ENCODE measurements around the gene TBCEL. TPM values are rescaled to one million over a fixed set of nuclear protein-coding genes. Genes with fewer than 3 reads are reported as not detected.

Gene TBCEL
- total and polyA plus RNA-seq, 7 donors: 2.9 to 19.2 (median 8.0) TPM

DNA sequence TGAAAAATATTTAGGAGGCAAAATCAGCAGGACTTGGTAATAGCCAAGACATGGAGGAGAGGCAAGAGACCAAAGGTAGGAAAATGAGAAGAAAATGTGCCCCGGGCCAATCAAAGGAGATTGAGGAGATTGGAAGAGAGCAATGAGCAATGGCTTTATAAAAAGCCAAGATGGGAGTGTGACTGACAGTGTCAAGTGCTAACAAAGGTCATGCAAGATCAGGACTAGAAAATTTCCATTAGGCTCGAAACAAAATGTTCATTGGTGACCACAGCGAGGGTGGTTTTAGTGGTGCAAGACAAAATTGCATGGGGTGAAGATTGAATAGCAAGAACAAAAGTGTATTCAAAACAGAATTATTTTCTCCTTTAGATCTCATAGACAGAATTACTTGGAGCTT lies 45.2 kb upstream of the TBCEL start:
- H3K27ac ChIP-seq: no peak overlapping the region
- intact Hi-C loops (cut with DNase I): no loop called here
- no peaks in the 10 kb centered on the region for H3K4me1 ChIP-seq
- peaks cover 0 to 25% (median 0%) of the 10 kb centered on the region in 3 donors for H3K27me3 ChIP-seq (ENCODE audit: insufficient read depth in 3 of 3, low read length in 2 of 3)
- H3K4me3 ChIP-seq: no peak overlapping the region
- no peak for DNase-seq
- H3K36me3 ChIP-seq (ENCODE audit: insufficient read depth in 1 of 2, low read depth in 1 of 2): no peaks in the 10 kb centered on the region
- TF ChIP-seq, protein P1, sequence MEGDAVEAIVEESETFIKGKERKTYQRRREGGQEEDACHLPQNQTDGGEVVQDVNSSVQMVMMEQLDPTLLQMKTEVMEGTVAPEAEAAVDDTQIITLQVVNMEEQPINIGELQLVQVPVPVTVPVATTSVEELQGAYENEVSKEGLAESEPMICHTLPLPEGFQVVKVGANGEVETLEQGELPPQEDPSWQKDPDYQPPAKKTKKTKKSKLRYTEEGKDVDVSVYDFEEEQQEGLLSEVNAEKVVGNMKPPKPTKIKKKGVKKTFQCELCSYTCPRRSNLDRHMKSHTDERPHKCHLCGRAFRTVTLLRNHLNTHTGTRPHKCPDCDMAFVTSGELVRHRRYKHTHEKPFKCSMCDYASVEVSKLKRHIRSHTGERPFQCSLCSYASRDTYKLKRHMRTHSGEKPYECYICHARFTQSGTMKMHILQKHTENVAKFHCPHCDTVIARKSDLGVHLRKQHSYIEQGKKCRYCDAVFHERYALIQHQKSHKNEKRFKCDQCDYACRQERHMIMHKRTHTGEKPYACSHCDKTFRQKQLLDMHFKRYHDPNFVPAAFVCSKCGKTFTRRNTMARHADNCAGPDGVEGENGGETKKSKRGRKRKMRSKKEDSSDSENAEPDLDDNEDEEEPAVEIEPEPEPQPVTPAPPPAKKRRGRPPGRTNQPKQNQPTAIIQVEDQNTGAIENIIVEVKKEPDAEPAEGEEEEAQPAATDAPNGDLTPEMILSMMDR (IDR thresholded peaks at IDR 0.05): no peak
- no peaks in the 10 kb centered on the region for H3K9me3 ChIP-seq
- peak in 3 of 4 donors; percentile 37 to 47 (median 42) for ATAC-seq
- WGBS, 3 donors: 28 to 35% (median 30%) methylated on average over 3 of the region's 3 CpGs

DNA sequence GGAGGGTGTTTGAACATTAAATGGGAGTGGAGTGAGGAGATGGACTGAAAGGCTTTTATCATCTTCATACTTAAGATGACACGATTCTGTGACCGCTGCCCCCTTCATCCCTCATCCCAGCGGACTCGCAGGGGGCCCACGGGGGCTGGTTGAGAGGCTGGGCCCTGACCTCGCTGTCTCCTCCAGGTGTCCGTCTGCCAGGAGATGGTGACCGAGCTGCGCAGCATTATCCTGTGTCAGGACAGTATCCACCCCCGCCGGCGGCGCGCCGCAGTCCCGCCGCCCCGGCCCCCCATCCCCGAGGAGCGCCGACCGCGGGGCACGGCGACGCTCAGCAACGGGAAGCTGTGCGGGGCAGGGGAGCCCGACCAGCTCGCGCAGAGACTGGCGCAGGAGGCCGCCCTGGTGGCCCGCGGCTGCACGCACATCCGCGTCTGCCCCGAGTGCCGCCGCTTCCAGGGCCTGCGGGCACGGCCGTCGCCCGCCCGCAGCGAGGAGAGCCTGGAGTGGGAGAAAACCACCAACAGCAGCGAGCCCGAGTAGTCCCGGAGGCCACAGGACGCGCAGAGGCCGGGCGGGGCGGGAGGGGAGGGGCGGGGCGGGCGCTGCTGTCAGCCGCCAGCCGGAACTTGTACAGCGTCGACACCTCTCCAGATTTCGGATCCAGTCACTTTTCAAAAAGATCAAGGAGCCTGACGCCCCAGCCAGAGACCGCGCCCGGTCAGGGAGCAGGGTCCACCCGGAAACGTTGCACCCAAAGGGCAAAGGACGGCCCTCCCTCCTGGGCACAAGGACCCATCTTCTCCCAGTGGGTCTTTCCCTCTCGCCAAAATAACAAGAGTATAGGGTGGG lies 38.0 kb upstream of the TBCEL start:
- no peak overlapping the region for H3K27ac ChIP-seq
- TF ChIP-seq, protein P1 (IDR thresholded peaks at IDR 0.05): peak; percentile 21
- DNase-seq (peak; percentile 48 to 61), ATAC-seq (peak; percentile 61 to 89 (median 88))
- intact Hi-C loops (cut with DNase I): no loop called here
- no peaks in the 10 kb centered on the region for H3K36me3 ChIP-seq (ENCODE audit: insufficient read depth in 1 of 2, low read depth in 1 of 2)
- H3K9me3 ChIP-seq: no peaks in the 10 kb centered on the region
- H3K4me1 ChIP-seq: peaks cover 2% of the 10 kb centered on the region
- WGBS, 3 donors: 4 to 5% (median 4%) methylated on average over 50 to 72 of the region's 72 CpGs
- peaks cover 0 to 26% (median 0%) of the 10 kb centered on the region in 3 donors for H3K27me3 ChIP-seq (ENCODE audit: insufficient read depth in 3 of 3, low read length in 2 of 3)
- peak overlapping the region; percentile 63 for H3K4me3 ChIP-seq

DNA sequence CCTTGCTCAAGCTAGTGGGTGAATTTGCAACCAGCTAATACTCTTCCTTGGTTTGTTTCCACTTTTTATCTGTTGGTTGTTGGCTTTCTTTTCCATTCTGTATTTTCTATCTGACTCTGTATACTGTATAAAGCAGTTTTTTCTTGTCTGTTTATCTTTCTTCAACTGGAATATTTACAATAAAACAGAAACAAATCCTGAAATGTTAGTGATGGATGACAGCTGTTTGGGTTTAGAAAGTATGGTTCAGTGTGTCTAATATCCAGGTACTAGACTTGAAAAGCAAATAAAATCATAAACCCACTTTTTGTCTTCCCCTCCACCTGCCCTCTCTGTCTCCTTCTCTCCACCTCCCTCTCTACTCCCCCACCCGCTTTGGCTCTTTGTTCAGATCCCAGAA lies 35.3 kb upstream of the TBCEL start:
- intact Hi-C loops (cut with DNase I): no loop called here
- ATAC-seq (no peak), DNase-seq (no peak)
- TF ChIP-seq, protein P1 (IDR thresholded peaks at IDR 0.05): no peak
- H3K36me3 ChIP-seq (ENCODE audit: insufficient read depth in 1 of 2, low read depth in 1 of 2): no peaks in the 10 kb centered on the region
- H3K27ac ChIP-seq: no peak overlapping the region
- peaks cover 0 to 17% (median 0%) of the 10 kb centered on the region in 3 donors for H3K27me3 ChIP-seq (ENCODE audit: insufficient read depth in 3 of 3, low read length in 2 of 3)
- H3K4me1 ChIP-seq: peaks cover 2% of the 10 kb centered on the region
- H3K9me3 ChIP-seq: no peaks in the 10 kb centered on the region
- H3K4me3 ChIP-seq: no peak overlapping the region
- 95 to 100% (median 97%) methylated on average over 1 of the region's 1 CpG for WGBS, 3 donors

DNA sequence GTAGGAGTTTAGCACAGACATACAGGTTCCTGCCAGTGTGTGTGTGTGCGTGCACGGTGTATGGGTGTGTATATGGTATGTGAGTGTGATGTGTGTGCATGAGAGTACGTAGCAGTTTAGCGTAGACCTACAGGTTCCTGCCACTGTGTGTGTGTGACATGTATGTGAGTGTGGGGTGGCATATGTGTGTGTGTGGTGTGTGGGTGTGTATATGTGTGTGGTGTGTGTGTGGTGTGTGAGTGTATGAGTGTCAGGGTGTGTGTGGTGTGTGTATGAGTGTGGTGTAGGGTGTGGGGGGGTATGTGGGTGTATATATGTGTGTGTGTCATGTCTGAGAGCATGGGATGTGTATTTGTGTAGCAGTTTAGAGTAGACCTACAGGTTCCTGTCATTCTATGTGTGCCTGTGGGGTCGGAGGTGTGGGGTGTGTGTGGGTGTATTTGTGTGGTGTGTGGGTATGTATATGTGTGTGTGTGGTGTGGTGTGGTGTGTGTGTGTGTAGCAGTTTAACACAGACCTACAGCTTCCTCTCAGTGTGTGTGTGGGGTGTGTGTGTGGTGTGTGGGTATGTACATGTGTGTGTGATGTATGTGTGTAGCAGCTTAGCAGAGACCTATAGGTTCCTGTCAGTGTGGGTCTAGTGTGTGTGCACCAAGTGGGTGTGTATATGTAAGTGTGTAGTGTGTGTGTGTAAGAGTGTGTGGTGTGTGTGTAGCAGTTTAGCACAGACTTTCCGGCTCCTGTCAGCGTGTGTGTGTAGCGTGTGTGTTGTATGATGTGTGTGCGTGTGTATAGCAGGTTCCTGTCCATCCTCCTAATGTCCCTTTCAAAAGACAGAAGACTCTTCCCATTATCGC lies 31.8 kb upstream of the TBCEL start:
- H3K4me3 ChIP-seq: no peak overlapping the region
- no peak overlapping the region for H3K27ac ChIP-seq
- H3K9me3 ChIP-seq: no peaks in the 10 kb centered on the region
- intact Hi-C loops (cut with DNase I): no loop called here
- 90 to 96% (median 93%) methylated on average over 10 of the region's 10 CpGs for WGBS, 3 donors
- no peak for DNase-seq
- H3K4me1 ChIP-seq: no peaks in the 10 kb centered on the region
- H3K36me3 ChIP-seq (ENCODE audit: insufficient read depth in 1 of 2, low read depth in 1 of 2): no peaks in the 10 kb centered on the region
- TF ChIP-seq, protein P1 (IDR thresholded peaks at IDR 0.05): no peak
- H3K27me3 ChIP-seq (ENCODE audit: insufficient read depth in 3 of 3, low read length in 2 of 3): peaks cover 0 to under 1% (median 0%) of the 10 kb centered on the region in 3 donors
- no peak for ATAC-seq

All from psoas muscle (tissue), 8 donors.